Measurements from ENCODE around the gene HMMR.

The HMMR gene

DNA sequence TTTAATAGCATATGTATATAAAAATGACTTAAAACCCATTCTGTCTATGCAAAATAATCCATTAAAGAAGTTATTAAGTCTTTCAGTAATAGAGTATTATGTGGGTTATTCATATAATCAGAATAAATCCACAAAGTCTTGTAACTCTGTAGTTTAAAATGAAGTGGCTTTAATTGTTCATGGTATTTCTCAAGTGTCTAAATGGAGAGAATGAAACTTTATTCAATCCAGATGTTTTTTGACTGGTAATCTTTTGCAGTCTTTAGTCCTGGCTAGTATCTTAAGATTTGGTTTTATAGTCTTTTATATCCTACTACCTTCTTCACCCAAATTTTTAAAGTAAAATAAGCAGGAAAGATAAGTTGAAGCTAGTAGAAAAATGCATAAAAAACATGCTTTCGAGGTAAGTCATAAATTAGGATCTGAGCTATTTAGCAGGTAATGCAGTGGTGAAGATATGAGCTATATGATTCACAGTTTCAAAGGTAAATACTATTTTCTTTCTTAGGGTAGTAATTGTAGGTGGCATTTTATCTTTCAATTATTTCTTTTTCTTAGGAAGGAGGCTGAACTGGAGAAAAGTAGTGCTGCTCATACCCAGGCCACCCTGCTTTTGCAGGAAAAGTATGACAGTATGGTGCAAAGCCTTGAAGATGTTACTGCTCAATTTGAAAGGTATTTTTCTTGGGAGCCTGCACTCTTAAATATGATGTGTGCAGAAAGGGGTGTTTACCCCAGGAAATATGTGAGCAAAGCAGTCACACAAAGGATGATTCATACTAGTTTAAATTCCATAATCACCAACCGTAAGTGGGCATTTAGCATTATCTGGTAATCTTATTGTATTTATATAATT is 17.9 kb downstream of the HMMR start:
- H3K4me3 ChIP-seq (ENCODE audit: low read depth, low read length): no peak overlapping the region
- TF ChIP-seq, protein P1, sequence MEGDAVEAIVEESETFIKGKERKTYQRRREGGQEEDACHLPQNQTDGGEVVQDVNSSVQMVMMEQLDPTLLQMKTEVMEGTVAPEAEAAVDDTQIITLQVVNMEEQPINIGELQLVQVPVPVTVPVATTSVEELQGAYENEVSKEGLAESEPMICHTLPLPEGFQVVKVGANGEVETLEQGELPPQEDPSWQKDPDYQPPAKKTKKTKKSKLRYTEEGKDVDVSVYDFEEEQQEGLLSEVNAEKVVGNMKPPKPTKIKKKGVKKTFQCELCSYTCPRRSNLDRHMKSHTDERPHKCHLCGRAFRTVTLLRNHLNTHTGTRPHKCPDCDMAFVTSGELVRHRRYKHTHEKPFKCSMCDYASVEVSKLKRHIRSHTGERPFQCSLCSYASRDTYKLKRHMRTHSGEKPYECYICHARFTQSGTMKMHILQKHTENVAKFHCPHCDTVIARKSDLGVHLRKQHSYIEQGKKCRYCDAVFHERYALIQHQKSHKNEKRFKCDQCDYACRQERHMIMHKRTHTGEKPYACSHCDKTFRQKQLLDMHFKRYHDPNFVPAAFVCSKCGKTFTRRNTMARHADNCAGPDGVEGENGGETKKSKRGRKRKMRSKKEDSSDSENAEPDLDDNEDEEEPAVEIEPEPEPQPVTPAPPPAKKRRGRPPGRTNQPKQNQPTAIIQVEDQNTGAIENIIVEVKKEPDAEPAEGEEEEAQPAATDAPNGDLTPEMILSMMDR (IDR thresholded peaks at IDR 0.05; ENCODE audit: low read depth, low read length): no peak

DNA sequence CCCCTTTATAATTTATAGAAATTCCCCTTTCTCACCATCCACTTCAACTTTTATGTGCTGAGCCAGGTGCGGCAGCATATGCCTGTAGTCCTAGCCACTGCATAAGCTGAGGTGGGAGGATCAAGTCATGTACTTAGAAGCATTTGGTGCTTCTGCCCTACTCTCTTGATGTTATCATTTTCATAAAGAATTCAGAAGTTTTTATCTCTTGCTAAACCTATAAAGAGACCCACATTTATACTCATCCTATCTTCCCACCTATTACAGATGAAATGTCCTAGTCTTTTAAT is 18.5 kb downstream of the HMMR start:
- TF ChIP-seq, protein P1 (IDR thresholded peaks at IDR 0.05; ENCODE audit: low read depth, low read length): no peak
- no peak overlapping the region for H3K4me3 ChIP-seq (ENCODE audit: low read depth, low read length)

DNA sequence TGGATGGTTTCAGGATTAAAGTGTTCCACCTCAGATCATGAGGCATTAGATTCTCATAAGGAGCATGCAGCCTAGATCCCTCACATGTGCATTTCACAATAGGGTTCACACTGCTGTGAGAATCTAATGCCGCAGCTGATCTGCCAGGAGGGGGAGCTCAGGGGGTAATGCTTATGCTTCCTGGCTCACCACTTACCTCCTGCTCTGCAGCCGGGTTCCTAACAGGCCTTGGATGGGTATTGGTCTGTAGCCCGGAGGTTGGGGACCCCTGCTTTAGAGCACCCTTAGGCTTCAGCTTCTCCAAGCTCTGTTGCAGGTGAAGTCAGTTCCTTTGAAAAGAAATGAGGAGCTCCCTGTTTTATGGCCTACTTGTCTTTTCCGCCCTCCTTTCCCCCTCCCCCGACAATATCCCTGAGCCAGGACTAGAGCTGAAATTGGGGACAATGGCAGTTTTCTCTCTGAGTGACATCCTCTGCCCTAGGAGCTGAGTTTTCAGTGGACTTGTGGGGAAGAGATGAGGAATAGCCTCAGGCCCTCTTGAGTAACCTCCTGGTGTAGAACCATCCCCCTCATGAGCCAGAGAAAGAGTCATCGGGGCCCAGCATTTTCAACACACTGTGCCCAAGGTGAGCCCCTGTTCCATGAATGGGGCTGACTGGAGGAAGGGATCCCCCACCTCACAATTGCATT is 28.8 kb downstream of the HMMR start:
- no peak overlapping the region for H3K4me3 ChIP-seq (ENCODE audit: low read depth, low read length)
- TF ChIP-seq, protein P1 (IDR thresholded peaks at IDR 0.05; ENCODE audit: low read depth, low read length): peak; percentile 19; the same call in 1 of the 2 replicates

GRCh38 chr5:163489745-163490075 is 29.3 kb downstream of the HMMR start:
- no peak overlapping the region for H3K4me3 ChIP-seq (ENCODE audit: low read depth, low read length)
- TF ChIP-seq, protein P1 (IDR thresholded peaks at IDR 0.05; ENCODE audit: low read depth, low read length): no peak

DNA sequence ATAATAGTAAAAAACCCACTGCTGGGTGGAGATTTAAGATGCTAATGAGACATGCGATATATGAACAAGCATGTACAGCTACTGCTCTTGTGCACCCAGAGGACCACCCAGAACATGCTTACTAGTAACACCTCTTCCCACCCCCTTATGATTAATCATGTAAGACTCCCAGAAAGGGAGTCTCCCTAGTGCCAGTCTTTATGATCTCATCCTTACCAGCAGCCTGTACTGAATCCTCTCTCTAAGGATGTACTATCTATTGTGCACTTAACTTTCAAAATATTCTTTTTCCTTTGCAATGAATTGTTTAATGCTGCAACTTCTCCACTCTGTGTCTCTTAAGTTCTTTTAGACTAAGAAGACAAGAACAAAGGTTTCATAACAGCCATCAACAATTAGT is 35.9 kb downstream of the HMMR start:
- no peak overlapping the region for H3K4me3 ChIP-seq (ENCODE audit: low read depth, low read length)
- TF ChIP-seq, protein P1 (IDR thresholded peaks at IDR 0.05; ENCODE audit: low read depth, low read length): no peak

DNA sequence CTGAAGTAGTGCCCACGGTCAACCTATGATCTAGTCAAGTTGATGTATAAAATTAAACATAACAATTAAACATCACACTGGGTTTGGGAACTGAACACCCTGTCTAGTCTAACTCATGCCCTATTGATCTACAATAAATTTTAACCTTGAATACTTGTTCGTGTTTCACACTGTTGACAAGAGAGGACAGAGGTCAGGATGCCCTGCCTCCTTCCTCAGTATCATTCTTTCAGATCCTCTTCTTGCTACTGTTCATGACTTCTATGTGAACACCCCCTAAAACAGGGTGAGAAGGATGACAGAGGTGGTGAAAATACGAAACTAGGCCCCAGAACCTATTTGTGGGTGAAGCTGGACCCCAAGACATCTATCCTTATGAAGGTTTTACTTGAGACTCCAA is 36.9 kb downstream of the HMMR start:
- TF ChIP-seq, protein P1 (IDR thresholded peaks at IDR 0.05; ENCODE audit: low read depth, low read length): no peak
- no peak overlapping the region for H3K4me3 ChIP-seq (ENCODE audit: low read depth, low read length)

DNA sequence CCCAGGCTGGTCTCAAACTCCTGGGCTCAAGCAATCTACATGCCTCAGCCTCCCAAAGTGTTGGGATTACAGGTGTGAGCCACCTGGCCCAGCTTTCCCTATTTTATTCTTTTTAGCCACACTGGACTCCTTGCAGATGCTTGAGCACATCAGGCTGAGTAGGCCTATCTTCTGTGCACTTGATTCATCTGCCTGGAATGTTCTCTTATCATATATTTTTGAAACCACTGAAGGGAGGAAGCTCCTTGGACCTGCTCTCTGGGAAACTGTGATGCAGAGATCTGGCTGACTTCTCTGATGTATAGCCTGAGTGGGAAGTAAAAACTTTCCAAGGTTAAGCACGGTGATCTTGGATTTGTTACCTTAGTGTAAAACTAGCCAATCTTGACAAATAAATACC is 38.5 kb downstream of the HMMR start:
- no peak overlapping the region for H3K4me3 ChIP-seq (ENCODE audit: low read depth, low read length)
- TF ChIP-seq, protein P1 (IDR thresholded peaks at IDR 0.05; ENCODE audit: low read depth, low read length): no peak

All from WI38 (cell line).